Stomach (tissue), 9 donors: Measurements from ENCODE around the gene SIGLEC1. TPM values are rescaled to one million over a fixed set of nuclear protein-coding genes. Genes with fewer than 3 reads are reported as not detected.

Experiments
- DNase-seq, 2 donors: peaks; one replicate each; pipeline versions ENCODE4 v3.0.0 to v3.0.0-alpha.2; 2013 to 2019
- H3K27ac ChIP-seq, 5 donors: fragments of 200-600 bp in 4 of 5; sonication (generic) in 4 of 5; one replicate each; pipeline ENCODE4 v1.5.1; 2013 to 2019; ENCODE audit warnings: mild to moderate bottlenecking in 1 of 5, moderate library complexity in 1 of 5
- H3K27me3 ChIP-seq, 3 donors: fragments of 200-600 bp; sonication (generic); one replicate each; pipeline ENCODE4 v1.5.1; 2017 to 2019; ENCODE audit warnings: mixed run types in 1 of 3
- H3K36me3 ChIP-seq, 4 donors: fragments of 200-600 bp; sonication (generic); 1 replicate in 3 of 4; 2 replicates in 1 of 4; pipeline ENCODE4 v1.5.1; 2016 to 2019
- H3K4me1 ChIP-seq, 4 donors: fragments of 200-600 bp; sonication (generic); one replicate each; pipeline ENCODE4 v1.5.1; 2016 to 2019
- H3K4me3 ChIP-seq, 4 donors: fragments of 200-600 bp; sonication (generic) in 3 of 4; one replicate each; pipeline ENCODE4 v1.5.1; 2016 to 2019; ENCODE audit warnings: mild to moderate bottlenecking in 1 of 4
- H3K9me3 ChIP-seq, 4 donors: fragments of 200-600 bp; sonication (generic); one replicate each; pipeline ENCODE4 v1.5.1; 2016 to 2019
- EP300 ChIP-seq: sonication (generic); formaldehyde crosslinking; IDR thresholded peaks from one replicate; pipeline ENCODE4 v1.6.1; 2017; ENCODE audit warnings: antibody characterized with exemption
- POLR2A ChIP-seq, 4 donors: fragments of 450-650 bp; IDR thresholded peaks; one replicate each; pipeline ENCODE4 v1.6.1; 2016; ENCODE audit warnings: antibody characterized with exemption in 4 of 4, control low read depth in 2 of 4, mild to moderate bottlenecking in 1 of 4, moderate library complexity in 1 of 4
- POLR2AphosphoS5 ChIP-seq, 3 donors: sonication (generic); formaldehyde crosslinking; IDR thresholded peaks; one replicate each; pipeline ENCODE4 v1.6.1; 2016; ENCODE audit warnings: antibody characterized with exemption in 3 of 3
- WGBS, 5 donors: extraction: QIAGEN DNeasy Blood & Tissue Kit in 3 of 5; methylation state at CpG; one replicate each; pipeline versions ENCODE4 v1.1.5 to v1.1.7; 2013 to 2018; 5-methylcytosine and 5-hydroxymethylcytosine counted together
- intact Hi-C: fragments of 100-400 bp; cut with DNase I; formaldehyde crosslinking; loops from one replicate; pipeline ENCODE4 v1.15.1; 2023; ENCODE audit warnings: low total_unique reads
- polyA plus RNA-seq, 3 donors: library from polyadenylated mRNA; stranded (reverse); fragments of 200-250 nt; gene quantifications; one replicate each; pipeline ENCODE4 v1.2.3, GENCODE V29; 2013
- total RNA-seq, 5 donors: library from RNA; depleted of rRNA; stranded (reverse); fragments of >200 nt; gene quantifications; one replicate each; pipeline versions ENCODE4 v1.1.0 to v1.2.3, GENCODE V29; 2014 to 2016
- TF ChIP-seq, protein P1 (sequence below), 7 experiments: fragments of 450-650 bp in 4 of 7; fragments of 200-600 bp in 3 of 7; sonication (generic) in 3 of 7; IDR thresholded peaks; one replicate each; pipeline ENCODE4 v1.5.1; 2016 to 2019; ENCODE audit warnings: antibody characterized with exemption in 7 of 7, control low read depth in 2 of 7, mild to moderate bottlenecking in 1 of 7
- donor health status: healthy with polysubstance abuse.
- donor health status: Bipolar disorder and iron deficiency.
- donor health status: healthy.

The SIGLEC1 gene
- total and polyA plus RNA-seq, 8 donors: 1.4 to 22.2 (median 1.8) TPM

DNA sequence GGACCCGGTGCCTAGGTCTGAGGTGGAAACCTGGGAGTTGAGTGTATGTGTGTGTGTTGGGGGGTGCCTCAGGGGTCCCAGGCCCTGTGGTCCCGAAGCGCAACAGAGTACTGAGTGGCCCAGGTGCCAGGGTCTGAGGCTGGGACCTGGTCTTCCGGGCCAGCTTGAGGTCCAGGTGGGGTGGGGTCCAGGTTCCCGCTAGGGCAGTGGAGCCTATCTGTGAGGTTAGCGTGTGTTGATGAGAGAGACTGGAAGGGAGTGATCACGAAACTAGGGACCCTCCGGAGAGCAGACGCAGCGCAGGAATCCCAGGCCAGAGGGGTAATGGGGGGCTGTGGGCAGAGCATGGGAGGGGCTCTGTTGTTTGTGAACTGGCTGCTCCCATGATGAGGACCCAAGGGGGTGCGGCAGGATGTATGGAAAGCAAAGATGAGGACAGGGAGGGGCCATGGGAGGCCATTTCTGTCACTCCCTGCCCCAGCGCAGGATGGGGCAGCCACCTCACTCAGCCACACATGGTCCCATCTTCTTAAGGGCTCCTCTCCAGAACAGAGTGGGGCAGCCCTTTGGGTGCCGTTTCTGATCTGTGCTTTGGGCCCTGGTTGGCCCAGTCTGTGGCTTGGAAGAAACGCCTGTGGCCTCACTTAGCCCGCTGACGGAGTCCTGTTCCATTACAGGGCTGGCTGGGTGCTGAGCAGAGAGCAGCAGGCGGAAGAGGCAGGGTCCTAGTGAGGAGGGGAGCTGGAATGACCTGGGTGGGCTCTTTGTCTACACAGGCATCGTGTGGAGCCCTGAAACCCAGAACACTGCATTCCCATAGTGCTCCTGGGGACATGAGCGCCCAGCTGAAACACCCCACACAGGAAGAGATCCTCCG, 21.0 kb upstream of the SIGLEC1 start:
- intact Hi-C loops: no loop called here
- peaks cover 0 to 51% (median 21%) of the 10 kb centered on the region in 3 donors for H3K27me3 ChIP-seq
- peak overlapping the region in 4 of 5 donors; percentile 20 to 61 (median 52) for H3K27ac ChIP-seq
- WGBS, 5 donors: 77 to 88% (median 85%) methylated on average over 18 to 20 of the region's 20 CpGs
- peaks cover 0 to 18% (median 9%) of the 10 kb centered on the region in 4 donors for H3K4me1 ChIP-seq
- TF ChIP-seq EP300 (no peak), POLR2A (IDR thresholded peaks at IDR 0.05) (no peak), POLR2AphosphoS5 (IDR thresholded peaks at IDR 0.05) (no peak)
- TF ChIP-seq, protein P1, sequence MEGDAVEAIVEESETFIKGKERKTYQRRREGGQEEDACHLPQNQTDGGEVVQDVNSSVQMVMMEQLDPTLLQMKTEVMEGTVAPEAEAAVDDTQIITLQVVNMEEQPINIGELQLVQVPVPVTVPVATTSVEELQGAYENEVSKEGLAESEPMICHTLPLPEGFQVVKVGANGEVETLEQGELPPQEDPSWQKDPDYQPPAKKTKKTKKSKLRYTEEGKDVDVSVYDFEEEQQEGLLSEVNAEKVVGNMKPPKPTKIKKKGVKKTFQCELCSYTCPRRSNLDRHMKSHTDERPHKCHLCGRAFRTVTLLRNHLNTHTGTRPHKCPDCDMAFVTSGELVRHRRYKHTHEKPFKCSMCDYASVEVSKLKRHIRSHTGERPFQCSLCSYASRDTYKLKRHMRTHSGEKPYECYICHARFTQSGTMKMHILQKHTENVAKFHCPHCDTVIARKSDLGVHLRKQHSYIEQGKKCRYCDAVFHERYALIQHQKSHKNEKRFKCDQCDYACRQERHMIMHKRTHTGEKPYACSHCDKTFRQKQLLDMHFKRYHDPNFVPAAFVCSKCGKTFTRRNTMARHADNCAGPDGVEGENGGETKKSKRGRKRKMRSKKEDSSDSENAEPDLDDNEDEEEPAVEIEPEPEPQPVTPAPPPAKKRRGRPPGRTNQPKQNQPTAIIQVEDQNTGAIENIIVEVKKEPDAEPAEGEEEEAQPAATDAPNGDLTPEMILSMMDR (IDR thresholded peaks at IDR 0.05): no peak
- H3K4me3 ChIP-seq: peak overlapping the region; percentile 33 to 39 (median 35)
- H3K9me3 ChIP-seq: no peaks in the 10 kb centered on the region
- peak in 1 of 2 donors; percentile 34 for DNase-seq
- H3K36me3 ChIP-seq: no peaks in the 10 kb centered on the region

DNA sequence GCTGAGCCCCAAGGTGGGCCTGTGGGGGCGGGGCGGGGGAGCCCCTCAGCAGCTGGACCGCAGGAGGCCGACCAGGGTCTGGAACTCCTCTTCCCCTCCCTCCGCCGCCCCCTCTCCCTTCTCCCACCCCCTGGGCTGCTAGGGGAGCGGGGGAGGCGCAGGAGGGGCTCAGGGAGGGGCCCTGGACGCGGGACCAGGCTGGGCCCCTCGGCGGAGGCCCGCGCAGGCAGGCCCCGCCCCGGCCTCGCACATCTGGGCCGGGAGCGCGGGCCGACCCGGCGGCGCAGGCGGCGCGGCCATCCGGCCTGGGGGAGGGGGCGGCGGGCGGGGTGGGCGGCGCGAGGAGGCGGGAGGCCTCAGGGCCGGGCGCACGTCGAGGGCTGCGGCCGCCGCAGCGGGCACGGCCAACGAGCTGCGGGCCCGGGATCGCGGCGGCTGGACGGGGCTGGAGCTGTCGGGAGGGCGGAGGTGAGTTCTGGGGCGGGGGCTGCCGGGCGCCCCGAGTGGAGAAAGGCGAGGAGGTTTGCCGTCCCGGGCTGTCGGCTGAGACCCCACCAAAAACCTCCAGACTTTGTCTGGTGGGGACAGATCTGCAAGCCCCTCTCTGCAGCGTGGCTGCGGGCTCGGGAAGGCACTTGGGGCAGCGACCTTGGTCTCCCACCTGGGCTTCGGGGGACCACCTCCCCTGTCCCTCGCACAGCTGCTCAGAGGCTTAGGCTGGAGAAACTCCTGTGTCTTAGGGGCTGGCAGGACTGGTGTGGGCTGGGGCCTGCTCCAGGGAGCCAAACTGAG, 20.1 kb upstream of the SIGLEC1 start, which contains the start of gene HSPA12B:
TSS of gene HSPA12B (plus strand) at position 359 of the 792 bp plus-strand sequence. CDS start 5,990 bp downstream, outside the sequence.
- Histone ChIP-seq H3K27me3 (peaks cover 0 to 60% (median 21%) of the 10 kb centered on the region in 3 donors), H3K4me1 (peaks cover 0 to 25% (median 9%) of the 10 kb centered on the region in 4 donors), H3K27ac (peak within 1 kb of the TSS; percentile 20 to 61 (median 46)), H3K9me3 (no peaks in the 10 kb centered on the region), H3K36me3 (no peaks in the 10 kb centered on the region), H3K4me3 (peak within 1 kb of the TSS; percentile 33 to 39 (median 35))
- intact Hi-C loops: no loop called here
- 8 to 21% (median 11%) methylated on average over 5 to 66 of the region's 67 CpGs for WGBS, 5 donors
- no peak for TF ChIP-seq POLR2A (IDR thresholded peaks at IDR 0.05)
- no peak for TF ChIP-seq EP300
- no peak for TF ChIP-seq POLR2AphosphoS5 (IDR thresholded peaks at IDR 0.05)
- TF ChIP-seq, protein P1 (IDR thresholded peaks at IDR 0.05): no peak
- DNase-seq: peak in 1 of 2 donors; percentile 87

DNA sequence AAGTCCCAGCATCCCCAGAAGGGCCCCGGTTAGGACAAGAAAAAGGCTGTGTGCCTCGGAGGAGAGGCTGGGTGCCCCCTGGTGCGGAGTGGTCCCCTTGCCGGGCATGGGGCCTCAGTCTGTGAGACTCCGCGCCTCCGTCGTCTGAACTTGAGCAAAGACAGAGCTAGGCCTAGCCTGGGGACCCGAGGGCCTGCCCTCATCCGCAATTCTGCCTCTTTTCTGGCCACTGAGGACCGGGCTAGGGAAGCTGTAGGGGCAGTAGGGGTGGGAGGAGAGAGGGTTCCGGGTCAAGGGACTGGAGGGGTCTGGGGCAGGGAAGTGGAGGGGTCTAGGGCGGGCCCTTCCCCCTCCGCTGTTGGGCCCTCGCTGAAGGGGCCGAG, 19.5 kb upstream of the SIGLEC1 start:
- Histone ChIP-seq H3K27me3 (peaks cover 0 to 65% (median 21%) of the 10 kb centered on the region in 3 donors), H3K36me3 (no peaks in the 10 kb centered on the region), H3K9me3 (no peaks in the 10 kb centered on the region), H3K4me3 (peak overlapping the region in 1 of 4 donors; percentile 36), H3K4me1 (peaks cover 0 to 27% (median 9%) of the 10 kb centered on the region in 4 donors), H3K27ac (peak overlapping the region in 1 of 5 donors; percentile 61)
- 62 to 78% (median 71%) methylated on average over 6 to 16 of the region's 16 CpGs for WGBS, 5 donors
- intact Hi-C loops: no loop called here
- no peak for DNase-seq
- TF ChIP-seq, protein P1 (IDR thresholded peaks at IDR 0.05): no peak
- TF ChIP-seq EP300 (no peak), POLR2AphosphoS5 (IDR thresholded peaks at IDR 0.05) (no peak), POLR2A (IDR thresholded peaks at IDR 0.05) (no peak)
